Effector CD8-positive, alpha-beta T cell (primary cell): Measurements from ENCODE around the gene NEGR1.

ENCODE experiments used
- DNase-seq: peaks from one replicate; lab custom pipeline; 2025; lab: John Stamatoyannopoulos, UW

Gene NEGR1

GRCh38 chr1:71693581-71693980, 588.8 kb downstream of the NEGR1 start:
- no peak for DNase-seq

GRCh38 chr1:71689635-71690034, 592.7 kb downstream of the NEGR1 start:
- DNase-seq, result no peak

- no peak for DNase-seq
These were observed 595.0 kb downstream of the NEGR1 start for GRCh38 chr1:71687376-71687775.

- DNase-seq, result no peak
These were observed 605.1 kb downstream of the NEGR1 start for GRCh38 chr1:71676979-71677925.

GRCh38 chr1:71668065-71668464, 614.3 kb downstream of the NEGR1 start:
- DNase-seq, result no peak

- no peak for DNase-seq
These were observed 615.1 kb downstream of the NEGR1 start for GRCh38 chr1:71667216-71667615.

GRCh38 chr1:71666609-71667008, 615.7 kb downstream of the NEGR1 start:
- no peak for DNase-seq

- no peak for DNase-seq
These were observed 621.9 kb downstream of the NEGR1 start for GRCh38 chr1:71660411-71660810.

GRCh38 chr1:71657891-71658679, 624.3 kb downstream of the NEGR1 start:
- no peak for DNase-seq

- DNase-seq, result no peak
These were observed 625.4 kb downstream of the NEGR1 start for GRCh38 chr1:71656902-71657301.

- DNase-seq, result no peak
These were observed 626.7 kb downstream of the NEGR1 start for GRCh38 chr1:71655604-71656003.

- no peak for DNase-seq
These were observed 628.4 kb downstream of the NEGR1 start for GRCh38 chr1:71653952-71654351.

- DNase-seq, result no peak
These were observed 631.1 kb downstream of the NEGR1 start for GRCh38 chr1:71651214-71651613.

GRCh38 chr1:71650119-71650518, 632.2 kb downstream of the NEGR1 start:
- DNase-seq, result no peak

- no peak for DNase-seq
These were observed 632.7 kb downstream of the NEGR1 start for GRCh38 chr1:71649608-71650007.

- no peak for DNase-seq
These were observed 634.6 kb downstream of the NEGR1 start for GRCh38 chr1:71647513-71648300.

- no peak for DNase-seq
These were observed 637.3 kb downstream of the NEGR1 start for GRCh38 chr1:71645015-71645414.

- DNase-seq, result no peak
These were observed 640.4 kb downstream of the NEGR1 start for GRCh38 chr1:71641903-71642302.

- no peak for DNase-seq
These were observed 641.3 kb downstream of the NEGR1 start for GRCh38 chr1:71640998-71641397.

GRCh38 chr1:71640116-71640515, 642.2 kb downstream of the NEGR1 start:
- DNase-seq, result no peak

GRCh38 chr1:71638081-71638766, 644.1 kb downstream of the NEGR1 start:
- no peak for DNase-seq

- no peak for DNase-seq
These were observed 646.8 kb downstream of the NEGR1 start for GRCh38 chr1:71635568-71635967.
